Activated CD8-positive, alpha-beta memory T cell treated with anti-CD3 and anti-CD28 coated beads, Interleukin-2, amount 50 U/mL, for 24 hours (primary cell): ENCODE measurements around the gene BID.

Experiments
- DNase-seq: peaks from one replicate; pipeline ENCODE4 v3.0.0-alpha.2; 2020; ENCODE audit errors: extremely low read depth

The BID gene

DNA sequence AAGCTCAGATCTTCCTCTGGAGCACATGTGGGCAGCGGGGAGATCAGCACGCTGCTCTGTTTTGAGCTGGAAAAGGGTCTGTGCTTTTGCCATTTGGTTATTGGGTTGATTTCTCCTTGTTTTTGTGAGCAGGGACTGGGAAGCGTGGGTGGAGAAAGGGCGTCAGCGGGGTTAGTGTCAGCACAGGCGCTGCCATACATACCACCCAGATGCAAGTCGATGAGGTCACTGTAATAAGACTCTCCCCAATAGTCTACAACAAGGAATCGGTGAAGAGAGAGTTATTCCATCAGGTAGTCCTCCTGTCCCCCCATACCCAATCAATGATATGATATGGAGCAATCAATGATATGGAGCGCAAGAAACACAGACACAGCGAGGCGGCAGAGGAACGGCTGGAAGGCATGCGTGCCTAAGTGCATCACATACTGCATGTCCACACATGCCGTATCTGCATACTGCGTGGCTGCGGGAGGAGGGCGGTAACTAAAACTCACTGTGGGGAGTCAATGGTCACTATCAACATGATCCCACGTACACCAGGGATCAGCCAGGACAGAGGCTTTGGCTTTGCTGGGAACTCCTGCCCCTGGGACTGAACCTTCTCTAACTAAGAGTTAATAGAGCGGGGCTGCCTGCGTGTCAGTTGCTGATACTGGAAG is 29.5 kb upstream of the BID start:
- DNase-seq: no peak

DNA sequence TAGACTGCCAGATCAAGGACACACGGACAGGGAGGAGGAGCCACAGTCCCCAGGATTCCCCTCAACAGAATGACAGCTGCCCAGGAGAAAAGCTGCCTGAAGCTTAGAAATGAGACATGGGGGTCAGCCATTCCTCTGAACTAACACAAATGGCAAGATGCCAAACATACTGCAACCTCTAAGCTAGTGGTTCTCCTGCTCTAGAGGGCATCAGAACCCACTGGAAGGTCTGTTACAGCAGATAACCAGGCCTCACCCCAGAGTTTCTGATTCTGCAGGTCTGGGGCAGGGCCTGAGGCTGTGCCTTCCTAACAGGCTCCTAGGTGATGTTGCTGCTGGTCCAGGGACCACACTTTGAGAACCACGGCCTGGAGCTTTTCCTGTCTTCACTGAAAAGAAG is 28.6 kb upstream of the BID start:
- no peak for DNase-seq

DNA sequence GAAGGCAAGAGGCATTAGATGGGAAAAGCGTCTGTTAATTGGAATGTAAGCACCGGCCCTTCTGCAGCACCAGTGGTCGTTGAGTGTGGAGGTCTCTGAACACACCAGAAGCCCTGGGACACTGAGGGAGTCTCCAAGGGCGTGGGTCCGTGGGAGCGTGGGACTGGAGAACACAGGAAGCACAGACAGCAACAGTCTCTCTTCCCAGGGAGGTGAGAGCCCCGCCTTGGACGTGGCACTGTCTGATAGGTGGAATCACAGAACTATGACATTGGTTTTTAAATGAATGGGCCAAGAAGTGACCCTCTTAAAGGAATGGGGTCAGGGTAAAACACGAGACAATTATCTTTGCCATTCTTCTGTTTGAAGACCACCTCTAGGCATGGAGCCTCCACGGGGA is 28.1 kb upstream of the BID start:
- no peak for DNase-seq

DNA sequence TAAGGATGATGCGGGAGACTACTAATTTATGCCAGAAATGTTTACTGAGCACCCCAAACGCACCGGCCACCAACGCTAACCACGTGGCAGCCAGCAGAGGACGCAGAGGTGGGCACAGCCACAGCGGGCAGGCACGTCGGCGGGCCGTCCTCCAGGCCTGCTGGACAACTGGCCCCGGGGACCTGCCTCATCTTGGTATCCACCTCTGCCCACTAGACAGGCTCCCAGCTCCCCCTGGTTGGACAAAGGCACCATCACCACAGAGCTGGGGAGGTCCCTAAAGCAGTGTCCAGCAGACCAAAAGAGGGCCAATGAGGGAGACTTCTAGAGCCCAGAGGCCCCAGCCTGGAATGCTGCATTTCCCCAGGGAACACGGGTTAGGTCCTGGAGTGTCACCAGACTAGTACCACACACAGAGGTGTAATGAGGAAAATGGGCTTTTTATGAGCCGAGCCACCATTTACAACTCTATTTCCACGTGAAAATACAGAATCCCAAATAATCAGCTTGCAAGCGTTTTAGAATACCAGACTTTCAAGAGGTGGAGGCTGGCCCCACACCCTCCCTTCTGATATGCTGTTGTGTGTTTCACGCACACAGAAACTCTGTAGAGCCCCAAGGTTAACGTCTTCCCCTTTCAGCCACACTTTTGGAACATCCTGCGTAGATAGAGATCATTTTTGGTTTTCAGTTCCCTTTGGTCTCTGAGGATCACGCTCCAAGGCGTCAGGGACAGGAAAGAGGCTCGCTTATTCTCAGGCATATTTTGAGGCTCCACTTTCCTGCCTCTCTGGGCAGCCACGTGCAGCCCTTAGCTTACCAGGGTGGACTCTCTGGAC is 23.7 kb upstream of the BID start:
- DNase-seq: no peak

DNA sequence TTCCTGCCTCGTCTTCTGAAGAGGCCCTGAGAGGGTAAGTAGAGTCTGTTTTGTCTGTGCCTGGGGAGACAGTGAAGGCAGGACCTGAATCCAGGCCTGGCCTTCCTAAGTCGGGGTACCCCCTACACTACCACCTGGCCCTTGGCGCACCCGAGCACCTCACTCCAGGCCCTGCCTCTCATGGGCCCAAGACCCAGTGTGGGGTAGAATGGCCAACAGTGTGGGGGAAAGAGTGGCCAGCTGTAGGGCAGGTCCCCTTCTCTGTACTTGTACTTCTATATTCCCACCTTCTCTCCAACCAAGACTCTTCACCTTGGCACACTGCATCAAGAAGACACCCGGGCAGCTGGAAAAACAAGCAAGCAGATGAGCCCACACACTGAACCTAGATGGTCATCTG is 22.4 kb upstream of the BID start:
- DNase-seq: no peak

DNA sequence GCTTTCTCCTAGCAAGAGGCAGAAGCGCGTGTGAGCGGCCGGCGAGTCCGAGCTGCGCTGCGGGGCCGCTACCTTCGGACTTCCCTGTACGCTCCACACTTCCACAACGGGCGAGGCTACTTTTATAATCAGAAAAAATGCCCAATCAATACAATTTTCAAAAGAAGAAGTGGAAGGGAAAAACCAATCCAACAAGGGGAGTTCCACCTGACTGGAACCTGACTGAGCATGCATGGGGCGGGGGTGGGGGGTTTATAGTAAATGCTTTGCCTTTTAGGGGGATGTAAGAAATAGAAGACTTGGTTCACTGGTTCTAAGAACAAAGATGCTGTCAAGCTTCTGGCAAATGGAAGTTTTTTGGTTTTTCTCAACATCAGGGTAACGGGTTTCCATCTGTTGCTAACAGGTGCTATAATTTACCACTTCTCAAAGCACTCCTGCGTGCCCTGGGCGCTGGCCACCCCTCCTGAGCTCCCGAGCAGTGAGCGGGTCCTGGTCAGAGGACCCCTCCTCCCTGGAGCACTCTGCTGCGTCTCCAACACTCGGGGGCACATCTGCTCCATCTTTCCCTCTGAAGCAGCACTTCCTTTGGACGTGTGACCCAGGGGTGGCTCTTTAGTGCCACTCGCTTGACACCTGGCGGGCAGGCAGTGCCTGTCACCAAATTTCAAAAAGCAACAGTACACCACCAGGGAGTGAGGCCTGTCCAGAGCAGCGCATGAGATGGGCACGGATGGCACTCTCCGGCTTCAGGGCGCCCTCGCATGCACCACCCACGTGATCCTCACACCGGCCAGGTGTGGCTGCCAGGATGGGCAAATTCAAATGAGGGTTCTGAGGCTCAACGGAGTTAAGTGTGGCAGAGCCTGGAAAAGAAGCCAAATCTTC is 21.6 kb upstream of the BID start:
- no peak for DNase-seq

DNA sequence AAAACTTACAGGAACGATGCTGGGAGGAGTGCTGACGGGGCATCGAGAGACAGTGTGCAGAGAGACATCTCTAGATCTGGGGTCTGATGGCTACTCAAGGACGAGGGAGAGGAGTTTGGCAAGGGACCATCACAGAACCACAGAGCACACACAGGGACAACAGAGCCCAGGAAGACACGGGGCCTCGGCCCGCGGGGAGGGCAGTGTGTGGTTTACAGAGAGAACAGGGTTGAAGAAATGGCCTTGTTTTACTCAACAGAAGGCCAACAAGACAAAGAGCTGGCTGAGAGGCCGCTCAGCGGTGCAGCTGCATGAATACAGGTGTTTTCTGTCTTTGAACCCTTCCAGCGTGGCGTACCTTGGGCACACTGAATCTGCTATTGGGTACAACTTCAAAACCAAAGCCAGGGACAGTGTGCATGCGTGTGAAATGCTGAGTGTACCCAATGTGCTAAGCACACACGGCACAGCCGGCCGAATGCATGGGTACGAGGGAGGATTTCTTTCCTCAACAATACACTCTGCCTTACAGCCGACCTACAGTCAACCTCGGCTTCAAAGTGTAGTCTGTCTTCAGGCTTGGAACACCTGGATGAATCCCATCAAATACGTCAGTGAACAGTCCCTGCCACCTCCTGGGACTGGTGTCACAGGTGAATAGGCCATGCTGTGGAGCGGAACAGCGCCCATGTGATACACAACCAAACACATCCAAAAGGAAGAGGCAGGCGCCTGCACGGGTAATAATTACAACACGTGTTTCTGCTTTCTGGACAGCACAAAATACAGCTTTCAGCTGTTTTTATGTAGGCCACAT is 20.7 kb upstream of the BID start:
- DNase-seq: no peak

DNA sequence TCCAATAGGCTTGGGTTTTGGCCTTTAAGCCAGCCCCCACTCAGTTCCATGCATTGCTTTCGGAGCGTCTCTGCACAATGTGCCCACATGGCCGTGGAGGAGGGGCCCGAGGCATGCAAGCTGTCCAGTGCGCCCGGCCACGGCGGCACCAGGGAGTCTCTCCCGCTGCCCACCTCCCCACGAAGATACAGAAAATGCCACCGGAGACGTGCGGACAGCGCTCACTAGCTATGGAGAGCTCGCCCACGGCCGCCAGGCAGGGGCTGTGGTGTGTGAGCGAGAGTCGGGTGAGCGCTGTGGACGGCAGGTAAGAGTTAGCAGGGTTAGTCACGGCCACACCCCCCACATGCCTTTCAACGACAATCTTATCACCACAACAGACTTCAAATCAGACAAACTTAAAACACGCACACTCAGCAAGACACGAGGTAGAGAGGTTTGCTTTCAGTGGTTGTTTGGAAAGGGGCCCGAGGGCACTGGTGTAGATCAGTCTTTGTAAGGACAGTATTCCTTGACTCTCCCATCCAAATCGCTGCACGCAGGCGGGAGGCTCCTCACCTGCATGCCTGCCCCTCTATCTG is 18.7 kb upstream of the BID start:
- no peak for DNase-seq

DNA sequence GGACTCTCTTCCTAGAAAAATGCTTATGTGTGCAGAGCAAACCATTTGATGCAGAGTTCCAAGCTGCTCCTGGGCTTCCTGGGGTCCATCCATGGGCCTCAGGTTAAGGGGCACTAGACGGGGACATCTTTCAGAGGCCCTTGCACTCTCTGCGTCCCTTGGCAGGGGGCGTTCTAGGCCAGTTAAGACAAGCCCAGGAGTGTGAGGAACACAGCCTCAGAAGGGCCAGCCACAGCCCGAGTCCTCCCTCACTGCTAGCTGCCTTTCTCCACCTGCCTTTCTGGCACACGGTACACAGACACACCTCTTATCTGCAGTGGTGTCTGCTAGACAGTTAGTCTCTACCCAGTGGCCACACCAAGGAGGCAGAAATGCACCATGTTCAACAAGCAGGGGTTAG is 18.0 kb upstream of the BID start:
- no peak for DNase-seq

DNA sequence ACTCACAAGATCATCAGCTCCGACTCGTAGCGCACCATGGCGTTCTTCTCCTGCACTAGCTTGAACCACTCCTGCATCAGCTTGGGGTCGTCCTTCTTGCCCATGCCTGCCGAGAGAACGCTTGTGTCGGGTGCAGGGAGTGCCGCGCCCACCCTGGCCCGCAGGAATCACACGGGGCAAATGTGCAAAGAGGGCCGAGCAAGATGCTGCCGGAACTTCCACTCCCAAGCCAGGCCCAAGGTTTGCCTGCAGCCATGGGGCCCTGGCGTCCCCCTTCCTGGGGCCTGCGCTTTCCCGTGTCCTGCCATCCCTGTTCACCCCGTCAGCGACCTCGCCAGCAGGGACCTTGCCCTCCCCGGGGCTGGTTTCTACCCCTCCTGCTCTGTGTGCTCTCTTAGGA is 16.9 kb upstream of the BID start:
- DNase-seq: no peak

- no peak for DNase-seq
Measured at GRCh38 chr22:17789379-17790200, 15.3 kb upstream of the BID start.

- no peak for DNase-seq
Measured at GRCh38 chr22:17788528-17789378, 14.5 kb upstream of the BID start.

GRCh38 chr22:17787716-17788330 is 13.6 kb upstream of the BID start:
- DNase-seq: no peak

- no peak for DNase-seq
Measured at GRCh38 chr22:17787241-17787640, 13.0 kb upstream of the BID start.

DNA sequence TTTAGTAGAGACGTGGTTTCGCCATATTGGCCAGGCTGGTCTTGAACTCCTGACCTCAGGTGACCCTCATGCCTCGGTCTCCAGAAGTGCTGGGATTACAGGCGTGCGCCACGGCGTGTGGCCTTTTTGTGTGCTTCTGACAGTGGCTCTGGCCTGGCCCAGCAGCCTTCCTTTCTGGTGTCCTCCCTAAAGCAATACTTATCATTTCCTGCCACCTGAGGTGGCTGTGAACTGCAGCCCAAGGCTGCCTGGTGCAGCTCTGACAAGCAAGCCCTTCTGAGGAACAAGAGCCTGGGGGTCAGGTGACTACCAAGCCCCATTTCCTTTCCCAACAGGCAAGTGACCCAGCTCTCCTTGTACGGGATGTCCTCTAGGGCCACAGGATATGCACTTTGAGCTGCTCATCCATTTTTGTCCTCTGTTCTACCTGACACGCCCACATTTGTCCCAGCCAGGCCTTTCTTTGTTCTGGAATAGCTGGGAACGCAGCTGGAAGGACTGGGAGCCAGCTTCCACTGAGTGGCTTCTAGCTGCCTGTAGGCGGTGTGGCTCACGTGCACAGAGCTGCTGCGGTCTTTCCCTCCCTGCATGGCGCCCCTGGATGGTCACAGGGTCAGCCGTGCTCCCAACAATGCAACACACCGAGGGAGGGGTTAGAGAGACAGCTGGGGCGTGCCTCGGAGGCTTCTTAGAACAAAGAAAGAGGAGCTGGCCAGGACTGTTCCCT is 12.3 kb upstream of the BID start:
- DNase-seq: no peak

DNA sequence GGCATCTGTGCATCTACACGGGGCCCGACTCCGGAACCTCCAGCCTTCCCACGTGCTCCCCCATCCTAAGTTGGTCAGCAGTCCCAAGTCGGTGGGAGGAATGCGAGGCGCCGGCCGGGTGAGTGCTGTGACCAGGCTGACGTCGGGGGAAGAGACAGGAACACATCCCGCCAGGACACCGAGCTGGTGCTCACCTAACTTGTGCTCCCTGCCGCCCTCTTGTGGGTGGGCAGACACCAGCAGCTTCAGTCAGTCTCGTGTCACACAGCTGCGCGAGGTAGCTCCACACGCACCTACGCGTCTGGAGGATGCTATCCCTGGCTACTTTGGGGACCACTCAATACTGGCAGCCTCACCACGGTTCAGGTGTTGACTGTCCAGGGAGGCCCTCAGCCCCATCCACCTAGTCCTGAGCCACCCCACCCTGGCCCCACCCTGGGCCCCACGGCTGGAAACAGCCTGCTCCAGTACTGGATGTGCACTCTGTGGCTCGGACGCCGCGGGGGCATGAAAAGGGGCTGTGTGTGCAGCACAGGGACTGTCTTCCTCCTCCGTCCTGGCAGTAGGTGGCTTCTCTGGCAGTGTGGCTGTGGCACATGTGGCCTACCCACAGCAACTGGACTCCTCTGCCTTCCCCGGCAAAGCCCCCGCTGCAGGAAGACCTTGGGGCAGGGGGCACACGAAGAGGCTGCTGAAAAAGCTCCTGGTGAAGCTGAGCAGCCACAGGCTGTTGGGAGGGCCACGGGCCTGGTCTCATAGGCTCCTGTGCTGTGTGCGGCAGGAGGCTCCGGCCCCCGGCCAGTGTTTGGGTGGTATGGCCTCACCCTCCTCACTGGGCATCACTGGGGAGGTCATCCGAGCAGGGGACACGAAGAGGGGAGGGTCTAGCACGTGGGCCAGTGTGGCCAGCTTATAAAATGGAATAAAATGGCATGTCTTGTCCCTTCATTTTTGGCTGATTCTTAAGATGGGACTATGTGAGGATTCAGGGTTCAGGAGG is 11.2 kb upstream of the BID start:
- DNase-seq: peak; percentile 24

DNA sequence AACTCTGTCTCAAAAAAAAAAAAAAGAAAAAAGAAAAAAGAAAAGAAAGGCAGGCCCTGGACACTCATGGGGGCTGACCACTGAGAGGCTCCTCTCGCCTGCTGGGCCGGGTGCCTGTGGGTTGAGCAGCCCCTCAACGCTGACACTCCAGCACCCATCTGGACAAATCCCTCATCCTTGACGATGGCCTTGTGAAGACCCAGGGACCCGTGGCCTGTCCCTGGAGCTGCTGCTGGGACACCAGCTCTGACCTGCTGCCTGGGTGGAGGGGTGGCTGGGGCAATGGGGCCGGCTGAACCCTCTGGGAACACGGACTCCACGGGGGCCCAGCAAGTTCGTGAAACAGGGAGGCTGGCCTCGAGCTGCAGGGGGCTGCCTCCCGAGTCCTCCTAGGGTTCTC is 10.5 kb upstream of the BID start:
- no peak for DNase-seq
